GM12878 (cell line): ENCODE measurements around the gene WWTR1. TPM values are rescaled to one million over a fixed set of nuclear protein-coding genes. Genes with fewer than 3 reads are reported as not detected.

Source experiments
- ATAC-seq: fragments of 200-7000 bp; cut with Tn5 transposase; 3 replicates; pipeline ENCODE4 v1.9.1; 2020; ENCODE audit warnings: mild to moderate bottlenecking, moderate library complexity
- BruUV-seq: library from RNA; stranded (reverse); fragments of 400-500 nt; replicated peaks from 2 replicates; lab custom pipeline; 2021; lab: Mats Ljungman, UMichigan
- CTCF ChIA-PET: fragments of 300-600 bp; sonication (Branson Sonifier 250); formaldehyde crosslinking; extraction: SDS; loops from one replicate; lab custom pipeline; 2021; ENCODE audit warnings: inconsistent platforms; lab: Yijun Ruan, JAX
- POLR2A ChIA-PET: fragments of 350-600 bp; formaldehyde crosslinking; extraction: SDS; loops from one replicate; lab custom pipeline; 2021; ENCODE audit warnings: inconsistent platforms; lab: Charles Lee
- RAD21 ChIA-PET: fragments of 300-600 bp; sonication (Branson Sonifier 250); formaldehyde crosslinking; loops from one replicate; lab custom pipeline; 2023; ENCODE audit warnings: antibody characterized with exemption; ENCODE audit not compliant: unreplicated experiment; lab: Charles Lee
- SMC1A ChIA-PET: fragments of 300-600 bp; sonication (Branson Sonifier 250); formaldehyde crosslinking; loops from one replicate; lab custom pipeline; 2023; ENCODE audit not compliant: unreplicated experiment, uncharacterized antibody; lab: Charles Lee
- DNase-seq: peaks from one replicate; pipeline ENCODE4 v3.0.0-alpha.2; 2011; ENCODE audit warnings: low read depth, low spot score
- FAIRE-seq: peaks from 3 replicates; lab custom pipeline; 2011; peaks lifted over from hg19 to GRCh38; lab: Jason Lieb, UNC
- H2AFZ ChIP-seq: 2 replicates; pipeline ENCODE4 v1.6.0; 2011; ENCODE audit warnings: low read depth, low read length, control low read depth; ENCODE audit not compliant: control insufficient read depth
- H3K27ac ChIP-seq: 2 replicates; pipeline ENCODE4 v1.5.1; 2011; ENCODE audit warnings: control low read depth; ENCODE audit not compliant: control insufficient read depth, insufficient read depth
- H3K27me3 ChIP-seq, 2 experiments: replicated peaks in 1 of 2; 2 replicates each; pipeline versions ENCODE4 v1.6.0 to v1.6.1; 2011; ENCODE audit warnings: low read length in 1 of 2; ENCODE audit not compliant: control insufficient read depth in 2 of 2, insufficient read depth in 2 of 2
- H3K36me3 ChIP-seq, 2 experiments: 2 replicates each; pipeline ENCODE4 v1.5.1; 2011; ENCODE audit warnings: low read length in 1 of 2; ENCODE audit not compliant: control insufficient read depth in 2 of 2, insufficient read depth in 2 of 2
- H3K4me1 ChIP-seq: 2 replicates; pipeline ENCODE4 v1.6.1; 2011; ENCODE audit warnings: mild to moderate bottlenecking, low read length, moderate library complexity, mixed read lengths; ENCODE audit not compliant: control insufficient read depth, insufficient read depth
- H3K4me2 ChIP-seq: 2 replicates; pipeline ENCODE4 v1.6.0; 2011; ENCODE audit warnings: control low read depth; ENCODE audit not compliant: control insufficient read depth, insufficient read depth
- H3K4me3 ChIP-seq: fragments of 200-600 bp; sonication (generic); 2 replicates; pipeline ENCODE4 v1.5.1; 2016
- H3K79me2 ChIP-seq: 2 replicates; pipeline ENCODE4 v1.6.0; 2011; ENCODE audit warnings: low read length; ENCODE audit not compliant: control insufficient read depth, insufficient read depth
- H3K9ac ChIP-seq: 2 replicates; pipeline ENCODE4 v1.8.0; 2011; ENCODE audit warnings: low read length, control low read depth, mixed read lengths; ENCODE audit not compliant: control insufficient read depth, insufficient read depth
- H3K9me3 ChIP-seq: replicated peaks from 3 replicates; pipeline ENCODE4 v1.5.1; 2011; ENCODE audit warnings: mild to moderate bottlenecking, low read length; ENCODE audit not compliant: control insufficient read depth, insufficient read depth
- H4K20me1 ChIP-seq: 2 replicates; pipeline ENCODE4 v1.6.0; 2011; ENCODE audit not compliant: control insufficient read depth, insufficient read depth
- CREM ChIP-seq: IDR thresholded peaks from 2 replicates; pipeline ENCODE4 v1.6.1; 2014; ENCODE audit warnings: antibody characterized with exemption, low read depth
- DPF2 ChIP-seq: fragments of 450-650 bp; IDR thresholded peaks from 2 replicates; pipeline ENCODE4 v1.6.1; 2017; ENCODE audit warnings: mild to moderate bottlenecking
- JUND ChIP-seq: IDR thresholded peaks from 2 replicates; pipeline ENCODE4 v1.6.1; 2012; ENCODE audit warnings: low read depth, mild to moderate bottlenecking, low read length, improper control_type of control experiment, moderate library complexity
- KAT2A ChIP-seq: conservative IDR thresholded peaks from 2 replicates; pipeline ENCODE4 v1.6.1; 2011; ENCODE audit warnings: low read depth, low read length; ENCODE audit not compliant: control insufficient read depth
- MTA2 ChIP-seq: fragments of 450-650 bp; IDR thresholded peaks from 2 replicates; pipeline ENCODE4 v1.6.1; 2016; ENCODE audit warnings: low read depth, mild to moderate bottlenecking, moderate library complexity
- POLR2A ChIP-seq: IDR thresholded peaks from 2 replicates; pipeline ENCODE4 v1.6.1; 2011; ENCODE audit warnings: low read depth, mild to moderate bottlenecking, low read length
- TCF12 ChIP-seq: IDR thresholded peaks from 2 replicates; pipeline ENCODE4 v1.6.1; 2011; ENCODE audit warnings: low read depth, mild to moderate bottlenecking, low read length
- ZNF384 ChIP-seq: IDR thresholded peaks from 2 replicates; pipeline ENCODE4 v1.6.1; 2012; ENCODE audit warnings: low read depth, mild to moderate bottlenecking, low read length, improper control_type of control experiment, borderline replicate concordance
- WGBS: methylation state at CpG from one replicate; pipeline ENCODE4 v1.1.6; 2016; ENCODE audit warnings: low lambda C conversion rate; ENCODE audit not compliant: insufficient replicate concordance, insufficient coverage; ENCODE audit errors: missing lambda C conversion rate; 5-methylcytosine and 5-hydroxymethylcytosine counted together
- in situ Hi-C: fragments of 300-500 bp; cut with MboI; formaldehyde crosslinking; loops from 9 replicates; pipeline ENCODE4 v1.14.3; 2018; ENCODE audit warnings: mixed read lengths
- intact Hi-C: fragments of 100-400 bp; cut with micrococcal nuclease; formaldehyde crosslinking; loops from one replicate; pipeline ENCODE4 v1.14.2; 2022; ENCODE audit not compliant: unreplicated experiment
- polyA plus RNA-seq, 11 experiments: library from polyadenylated mRNA; depleted of rRNA in 4 of 11; unstranded in 6 of 11; stranded (reverse) in 5 of 11; fragments of >200 nt; fragmentation: Nextera tagmentation in 4 of 11; fragmentation: Illumina TruSeq in 1 of 11; extraction: Ambion mirVana in 4 of 11; extraction: Trizol in 1 of 11; gene quantifications; 1 replicate in 1 of 11; 2 replicates in 10 of 11; pipeline versions ENCODE4 v1.2.1 to v1.2.3, GENCODE V29; 2011 to 2016; ENCODE audit warnings: inconsistent platforms in 2 of 11, missing spikeins in 2 of 11, low read depth in 1 of 11
- total RNA-seq, 4 experiments: library from RNA; depleted of rRNA in 3 of 4; stranded (reverse); fragments of >200 nt in 3 of 4; fragmentation: Illumina TruSeq in 1 of 4; extraction: Trizol in 1 of 4; gene quantifications; 2 replicates each; pipeline versions ENCODE4 v1.2.1 to v1.2.3, GENCODE V29; 2013 to 2021
- TF ChIP-seq, protein P1 (sequence below), 3 experiments: IDR thresholded peaks in 2 of 3; conservative IDR thresholded peaks in 1 of 3; 2 replicates each; pipeline ENCODE4 v1.5.1; 2011; ENCODE audit warnings: low read depth in 3 of 3, low read length in 3 of 3, mild to moderate bottlenecking in 3 of 3, control low read depth in 2 of 3, moderate library complexity in 2 of 3, inconsistent platforms in 1 of 3, mixed read lengths in 1 of 3; ENCODE audit not compliant: control insufficient read depth in 2 of 3, insufficient read depth in 1 of 3; ENCODE audit errors: extremely low read depth in 1 of 3

The WWTR1 gene
- total and polyA plus RNA-seq, 10 of the 15 experiments (the other 5 are each of a cell fraction or from before 2014, with no cell fraction given), result 2.5 to 18.5 (median 5.8) TPM

DNA sequence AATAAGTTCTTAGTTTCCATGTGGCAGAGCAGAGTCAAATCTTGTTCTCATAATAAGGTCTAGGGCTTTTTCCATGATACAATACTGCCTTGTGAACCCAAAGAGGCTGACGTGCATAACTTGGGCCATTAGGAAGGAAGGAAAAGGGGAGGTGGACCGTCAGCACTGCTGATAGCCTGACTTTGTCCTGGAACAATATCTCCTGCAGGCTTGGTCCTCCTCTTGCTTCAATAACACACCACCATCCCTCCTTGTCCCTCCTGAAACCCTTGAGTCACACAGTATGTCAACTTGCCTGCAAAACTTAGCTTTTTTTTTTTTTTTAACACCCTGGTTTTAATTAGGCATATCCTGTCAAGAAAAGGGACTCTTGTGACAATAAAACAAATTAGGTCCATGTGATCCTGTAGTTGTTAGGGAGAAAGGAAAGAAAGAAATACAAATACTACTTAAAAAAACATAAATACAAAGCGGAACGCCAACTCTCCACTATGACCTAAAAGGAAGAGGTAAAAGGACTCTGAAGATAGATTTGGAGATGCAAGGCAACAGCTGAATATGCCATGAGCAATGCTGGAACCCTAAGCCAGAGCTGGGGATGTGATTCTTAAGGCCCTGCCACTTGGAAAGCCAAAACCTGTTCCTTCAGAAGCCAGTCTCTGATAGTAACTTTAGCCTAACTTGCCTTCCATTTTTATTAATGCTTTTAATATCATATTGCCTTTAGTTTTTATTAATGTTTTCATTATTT is 67.0 kb downstream of the WWTR1 start:
- in situ Hi-C loops (loop anchor here (25.0 kb wide), 1 partner anchor 1279 kb away; no protein-coding TSS in a partner anchor), intact Hi-C loops (no loop called here)
- ATAC-seq (no peak), DNase-seq (no peak), FAIRE-seq (no peak)
- no peaks in the 10 kb centered on the region for H4K20me1 ChIP-seq
- H2AFZ ChIP-seq, result no peak overlapping the region
- H3K36me3 ChIP-seq, result no peaks in the 10 kb centered on the region
- no peak overlapping the region for H3K9ac ChIP-seq
- H3K79me2 ChIP-seq, result no peaks in the 10 kb centered on the region; the same call in 1 of the 2 replicates
- no peaks in the 10 kb centered on the region for H3K9me3 ChIP-seq
- TF ChIP-seq ZNF384, result peak; percentile 15; the same call in 1 of the 2 replicates
- TF ChIP-seq MTA2, result peak; percentile 34; the same call in 1 of the 2 replicates
- no peak for TF ChIP-seq CREM
- 90% methylated on average over 4 of the region's 4 CpGs for WGBS
- H3K4me2 ChIP-seq, result no peak overlapping the region
- SMC1A ChIA-PET, result interaction anchor here (3.5 to 17.0 kb wide), 2 partner anchors 10 to 17 kb away, joined by 19 to 505 read pairs; no protein-coding TSS in a partner anchor
- no peak overlapping the region for H3K27ac ChIP-seq
- BruUV-seq, result no TSS peak
- RAD21 ChIA-PET, result interaction anchor here (1.1 to 4.0 kb wide), 4 partner anchors 11 to 67 kb away, joined by 4 to 20 read pairs (median 8); partner anchors contain the start of gene WWTR1
- POLR2A ChIA-PET, result interaction anchor here (0.6 to 2.1 kb wide), 4 partner anchors 10 to 80 kb away, joined by 3 to 6 read pairs (median 4); partner anchors contain the start of gene WWTR1
- no peak overlapping the region for H3K4me3 ChIP-seq
- H3K4me1 ChIP-seq, result peaks cover 12% of the 10 kb centered on the region
- CTCF ChIA-PET, result interaction anchor here (0.8 to 2.8 kb wide), 3 partner anchors 9 to 11 kb away, joined by 3 to 19 read pairs (median 7); no protein-coding TSS in a partner anchor
- H3K27me3 ChIP-seq, result no peaks in the 10 kb centered on the region

DNA sequence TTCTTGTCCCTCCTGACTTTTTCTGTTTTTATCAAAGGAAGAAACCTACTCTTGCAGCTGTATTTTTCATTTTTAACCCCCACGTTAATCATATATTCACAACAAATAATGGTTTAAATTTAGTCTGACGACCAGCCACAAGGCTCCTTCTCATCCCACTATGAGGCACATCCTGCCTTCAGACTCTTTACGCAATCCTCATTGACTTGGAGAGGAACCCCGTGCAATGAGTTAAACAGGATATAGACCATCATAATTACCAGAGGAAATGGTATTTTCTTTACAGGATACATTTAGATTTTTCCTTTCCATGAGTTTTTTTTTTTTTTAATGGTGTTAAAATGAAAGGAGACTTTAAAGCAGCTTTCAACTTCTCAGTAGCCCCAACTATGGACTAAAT is 68.5 kb downstream of the WWTR1 start:
- Histone ChIP-seq H3K27me3 (no peaks in the 10 kb centered on the region), H3K9ac (no peak overlapping the region), H3K27ac (no peak overlapping the region), H3K36me3 (no peaks in the 10 kb centered on the region), H2AFZ (no peak overlapping the region), H3K79me2 (peaks cover 2% of the 10 kb centered on the region), H3K9me3 (no peaks in the 10 kb centered on the region), H4K20me1 (no peaks in the 10 kb centered on the region), H3K4me2 (no peak overlapping the region), H3K4me3 (no peak overlapping the region), H3K4me1 (peaks cover 24% of the 10 kb centered on the region)
- ChIA-PET RAD21 (interaction anchor here (1.2 to 6.5 kb wide), 3 partner anchors 9 to 19 kb away, joined by 4 to 77 read pairs (median 36); no protein-coding TSS in a partner anchor), CTCF (interaction anchor here (0.7 to 6.3 kb wide), 3 partner anchors 9 to 1588 kb away, joined by 3 to 87 read pairs (median 5); no protein-coding TSS in a partner anchor), POLR2A (interaction anchor here (1.0 to 2.9 kb wide), 3 partner anchors 8 to 13 kb away, joined by 4 to 26 read pairs (median 5); no protein-coding TSS in a partner anchor), SMC1A (interaction anchor here (0.9 to 7.2 kb wide), 8 partner anchors 10 to 1355 kb away, joined by 4 to 197 read pairs (median 8); no protein-coding TSS in a partner anchor)
- no peak for DNase-seq
- no TSS peak for BruUV-seq
- in situ Hi-C loops (loop anchor here (25.0 kb wide), 1 partner anchor 1277 kb away; no protein-coding TSS in a partner anchor), intact Hi-C loops (no loop called here)
- FAIRE-seq, result no peak
- 75% methylated on average over 4 of the region's 4 CpGs for WGBS
- no peak for ATAC-seq
- TF ChIP-seq TCF12, result no peak
- TF ChIP-seq JUND, result no peak
- TF ChIP-seq KAT2A, result no peak
- TF ChIP-seq, protein P1, sequence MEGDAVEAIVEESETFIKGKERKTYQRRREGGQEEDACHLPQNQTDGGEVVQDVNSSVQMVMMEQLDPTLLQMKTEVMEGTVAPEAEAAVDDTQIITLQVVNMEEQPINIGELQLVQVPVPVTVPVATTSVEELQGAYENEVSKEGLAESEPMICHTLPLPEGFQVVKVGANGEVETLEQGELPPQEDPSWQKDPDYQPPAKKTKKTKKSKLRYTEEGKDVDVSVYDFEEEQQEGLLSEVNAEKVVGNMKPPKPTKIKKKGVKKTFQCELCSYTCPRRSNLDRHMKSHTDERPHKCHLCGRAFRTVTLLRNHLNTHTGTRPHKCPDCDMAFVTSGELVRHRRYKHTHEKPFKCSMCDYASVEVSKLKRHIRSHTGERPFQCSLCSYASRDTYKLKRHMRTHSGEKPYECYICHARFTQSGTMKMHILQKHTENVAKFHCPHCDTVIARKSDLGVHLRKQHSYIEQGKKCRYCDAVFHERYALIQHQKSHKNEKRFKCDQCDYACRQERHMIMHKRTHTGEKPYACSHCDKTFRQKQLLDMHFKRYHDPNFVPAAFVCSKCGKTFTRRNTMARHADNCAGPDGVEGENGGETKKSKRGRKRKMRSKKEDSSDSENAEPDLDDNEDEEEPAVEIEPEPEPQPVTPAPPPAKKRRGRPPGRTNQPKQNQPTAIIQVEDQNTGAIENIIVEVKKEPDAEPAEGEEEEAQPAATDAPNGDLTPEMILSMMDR (IDR thresholded peaks at IDR 0.05 in 2 of 3, conservative IDR thresholded peaks at IDR 0.05 in 1 of 3; ENCODE audit: control insufficient read depth in 2 of 3, extremely low read depth in 1 of 3, insufficient read depth in 1 of 3, low read depth in 3 of 3, low read length in 3 of 3), result no peak
- TF ChIP-seq POLR2A, result no peak
- TF ChIP-seq DPF2, result no peak
